Hematopoietic multipotent progenitor cell treated with erythropoietin and hydrocortisone succinate and interleukin-3 and kit ligand, for 17 days (in vitro differentiated cells): ENCODE results near the gene CX3CR1.
"Not testable (repeated sequence)": the region's sequence is repeated elsewhere in the genome, so short reads cannot be mapped to it uniquely, and the experiment has no call there.

ENCODE experiments used
- DNase-seq: peaks from one replicate; pipeline ENCODE4 v3.0.0-alpha.2; 2015; ENCODE audit warnings: low spot score

Gene CX3CR1, protein sequence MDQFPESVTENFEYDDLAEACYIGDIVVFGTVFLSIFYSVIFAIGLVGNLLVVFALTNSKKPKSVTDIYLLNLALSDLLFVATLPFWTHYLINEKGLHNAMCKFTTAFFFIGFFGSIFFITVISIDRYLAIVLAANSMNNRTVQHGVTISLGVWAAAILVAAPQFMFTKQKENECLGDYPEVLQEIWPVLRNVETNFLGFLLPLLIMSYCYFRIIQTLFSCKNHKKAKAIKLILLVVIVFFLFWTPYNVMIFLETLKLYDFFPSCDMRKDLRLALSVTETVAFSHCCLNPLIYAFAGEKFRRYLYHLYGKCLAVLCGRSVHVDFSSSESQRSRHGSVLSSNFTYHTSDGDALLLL

DNA sequence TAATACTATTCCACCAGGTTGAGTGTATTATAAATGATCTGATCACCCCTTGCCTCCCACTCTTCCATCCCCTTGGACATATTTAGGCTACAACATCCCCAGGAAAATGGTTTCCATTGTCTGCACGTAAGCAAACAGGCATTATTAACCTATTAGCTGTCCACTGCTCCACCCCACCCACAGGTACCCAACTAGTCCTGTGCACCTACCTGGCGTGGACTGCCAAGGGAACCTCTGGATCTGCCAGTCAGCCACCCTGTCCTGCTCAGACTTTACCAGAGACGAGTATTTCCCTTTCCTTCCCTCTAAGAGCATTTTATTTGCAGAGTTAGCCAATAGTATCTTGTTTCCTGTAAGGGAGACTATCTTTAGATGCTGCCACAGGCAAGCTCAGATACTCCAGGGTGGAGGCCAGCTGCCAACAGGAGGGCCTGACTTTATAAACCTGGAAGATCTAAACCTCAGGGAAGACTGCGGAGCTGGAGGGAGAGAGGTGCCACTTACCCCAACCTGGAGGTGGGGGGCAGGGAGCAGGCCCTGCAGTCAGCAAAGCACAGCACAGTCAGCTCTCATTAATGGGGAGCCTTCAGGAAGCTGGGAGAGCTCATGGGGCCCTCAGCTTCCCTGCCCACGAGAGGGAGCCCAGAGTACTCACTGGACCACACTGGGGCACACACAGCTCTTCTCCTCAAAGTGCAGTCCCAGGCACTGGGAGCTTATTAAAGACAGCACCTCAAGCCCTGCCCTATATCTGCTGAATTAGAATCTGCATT, at the start of gene CX3CR1:
CX3CR1 (minus strand) TSS at position 292 of the 773 bp plus-strand sequence. CDS start 13,527 bp downstream, outside the sequence.
- no peak for DNase-seq

DNA sequence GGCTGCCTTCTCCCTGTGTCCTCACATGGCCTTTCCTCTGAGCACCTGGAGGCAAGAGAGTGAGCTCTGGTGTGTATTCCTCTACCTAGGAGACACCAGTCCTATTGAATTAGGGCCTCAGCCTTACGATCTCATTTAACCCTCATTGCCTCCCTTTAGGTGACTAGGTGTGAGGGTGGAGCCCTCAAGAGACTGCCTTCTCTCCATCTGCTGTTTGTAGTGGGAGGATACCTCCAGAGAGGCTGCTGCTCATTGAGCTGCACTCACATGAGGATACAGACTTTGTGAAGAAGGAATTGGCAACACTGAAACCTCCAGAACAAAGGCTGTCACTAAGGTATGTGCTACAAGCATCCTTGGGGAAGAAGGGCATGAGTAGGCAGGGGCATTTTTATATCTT, 49.7 kb upstream of the CX3CR1 start, which contains the start of gene CCR8:
CCR8 (plus strand) TSS at position 217 of the 400 bp plus-strand sequence. CDS start 2,623 bp downstream, outside the sequence.
- no peak for DNase-seq

DNA sequence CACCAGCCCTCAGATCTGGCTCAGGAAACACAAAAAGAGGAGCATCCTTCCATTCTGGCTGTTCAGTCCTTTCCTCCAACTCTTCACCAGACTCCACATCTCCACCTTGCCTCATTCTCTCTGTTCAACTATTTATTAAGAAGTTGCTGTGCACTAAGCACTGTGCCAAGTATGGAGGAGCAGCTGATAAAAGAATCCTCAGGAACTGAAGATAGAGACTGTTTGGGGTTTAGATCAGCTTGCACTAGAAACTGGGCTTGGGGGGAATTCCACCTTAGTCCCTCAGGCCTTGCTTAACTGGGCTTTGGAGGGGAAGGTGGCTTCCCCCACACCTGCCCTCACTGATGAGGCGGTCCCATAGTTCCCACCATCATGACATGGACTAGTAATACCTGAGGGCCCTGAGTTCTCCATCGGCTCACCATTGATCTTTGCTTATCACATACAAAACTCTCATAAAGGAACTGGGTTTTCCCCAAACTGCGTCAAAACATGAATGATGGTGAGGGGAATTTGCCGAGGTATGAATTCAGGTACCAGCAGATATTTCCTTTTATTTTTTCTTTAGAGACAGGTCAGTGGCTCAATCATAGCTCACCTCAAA, 48.0 kb upstream of the CX3CR1 start:
- no peak for DNase-seq

DNA sequence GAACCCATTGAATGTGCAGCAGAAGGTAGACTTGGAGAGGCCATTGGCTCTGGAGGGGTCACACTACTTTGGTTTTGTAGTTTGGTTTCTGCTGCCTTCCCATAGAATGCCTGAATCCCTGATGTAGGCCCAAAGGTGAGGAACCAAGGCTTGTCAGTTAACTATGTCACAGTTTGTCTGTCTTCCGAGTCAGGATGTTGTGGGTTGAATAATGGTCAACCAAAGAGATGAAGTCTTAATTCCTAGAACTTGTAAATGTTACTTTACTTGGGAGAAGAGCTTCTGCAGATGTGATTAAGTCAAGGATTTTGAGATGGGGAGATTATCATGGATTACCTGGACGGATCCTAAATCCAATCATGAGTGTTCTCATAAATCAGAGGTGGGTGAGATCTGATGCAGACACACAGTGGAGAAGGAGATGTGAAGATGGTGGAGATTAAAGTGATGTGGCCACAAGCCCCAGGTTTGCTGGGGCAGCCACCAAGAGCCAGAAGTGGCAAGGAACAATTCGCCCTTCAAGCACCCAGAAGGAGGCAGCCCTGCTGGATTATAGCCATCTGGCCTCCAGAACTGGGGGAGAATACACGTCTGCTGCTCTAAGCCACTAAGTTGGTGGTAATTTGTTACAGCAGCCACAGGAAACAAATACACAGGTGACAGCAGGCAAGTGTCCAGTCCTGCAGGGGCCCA, 47.4 kb upstream of the CX3CR1 start:
- DNase-seq: no peak

DNA sequence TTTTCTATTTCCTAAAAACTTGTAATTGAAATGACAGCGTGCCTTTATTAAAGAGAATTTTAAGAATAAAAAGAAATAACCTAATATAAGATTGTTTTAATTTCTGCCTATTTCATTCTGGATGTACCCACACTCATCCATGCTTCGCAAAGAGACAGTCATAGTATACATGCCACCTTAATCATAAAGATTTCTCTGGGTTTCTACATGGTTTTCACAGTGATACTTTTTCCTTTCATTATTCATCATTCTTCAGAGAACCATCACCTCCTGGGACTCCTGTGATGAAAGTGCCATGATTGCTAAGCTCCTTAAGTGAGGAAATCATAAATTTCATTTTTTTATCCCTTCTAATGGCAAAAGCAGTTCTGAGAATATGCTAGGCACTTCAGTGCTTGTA, 45.4 kb upstream of the CX3CR1 start:
- no peak for DNase-seq

DNA sequence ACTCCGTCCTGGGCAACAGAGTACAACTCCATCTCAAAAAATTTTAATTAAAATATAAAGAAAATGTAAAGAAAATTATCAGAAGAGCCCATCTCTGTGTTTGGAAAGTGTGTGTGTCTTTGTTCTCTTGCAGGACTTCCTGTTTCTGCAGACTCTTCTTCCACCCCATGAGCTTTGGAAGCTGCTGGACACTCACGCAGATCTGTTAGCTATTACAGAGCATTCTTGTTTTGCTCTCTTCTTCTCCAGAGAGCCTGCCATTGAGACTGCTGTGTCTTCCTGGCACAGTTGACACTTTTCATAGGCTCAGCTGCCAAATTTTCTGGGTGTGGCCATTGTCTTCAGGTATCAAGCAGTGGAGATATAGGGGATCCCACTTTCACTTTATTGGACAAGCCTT, 43.7 kb upstream of the CX3CR1 start:
- DNase-seq: no peak

DNA sequence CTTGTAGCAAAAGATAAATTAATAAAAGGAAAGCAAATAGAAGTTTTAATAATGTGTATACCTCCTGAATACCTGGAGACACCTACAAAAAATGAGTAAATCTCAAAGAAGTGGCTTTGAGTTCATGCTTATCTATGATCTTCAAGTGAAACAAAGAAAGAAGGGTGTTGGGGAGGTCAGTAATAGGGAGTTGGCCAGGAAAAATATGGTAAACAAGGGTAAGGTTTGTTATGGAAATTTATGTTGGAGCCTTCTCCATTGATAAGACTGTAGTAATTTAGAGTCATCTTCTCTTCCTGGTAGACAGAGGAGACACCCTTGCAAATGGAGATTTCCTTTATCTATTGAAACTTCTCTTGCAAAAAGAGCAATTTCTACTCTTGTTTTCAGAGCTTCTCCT, 43.1 kb upstream of the CX3CR1 start:
- no peak for DNase-seq

DNA sequence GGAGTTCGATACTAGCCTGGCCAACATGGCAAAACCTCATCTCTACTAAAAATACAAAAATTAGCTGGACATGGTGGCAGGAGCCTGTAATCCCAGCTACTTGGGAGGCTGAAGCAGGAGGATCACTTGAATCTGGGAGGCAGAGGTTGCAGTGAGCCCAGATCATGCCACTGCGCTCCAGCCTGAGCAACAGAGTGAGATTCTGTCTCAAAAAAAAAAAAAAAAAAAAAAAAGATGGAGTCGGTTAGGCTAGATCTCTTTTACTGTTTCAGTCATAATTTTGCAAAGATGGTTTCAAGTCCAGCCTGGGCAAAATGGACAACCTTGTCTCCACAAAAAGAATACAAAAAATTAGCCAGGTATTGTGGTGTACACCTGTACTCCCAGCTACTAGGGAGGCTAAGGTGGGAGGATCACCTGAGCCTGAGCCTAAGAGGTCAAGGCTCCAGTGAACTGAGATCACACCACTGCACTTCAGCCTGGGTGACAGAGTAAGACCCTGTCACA, 42.4 kb upstream of the CX3CR1 start:
- DNase-seq: not testable (repeated sequence)

DNA sequence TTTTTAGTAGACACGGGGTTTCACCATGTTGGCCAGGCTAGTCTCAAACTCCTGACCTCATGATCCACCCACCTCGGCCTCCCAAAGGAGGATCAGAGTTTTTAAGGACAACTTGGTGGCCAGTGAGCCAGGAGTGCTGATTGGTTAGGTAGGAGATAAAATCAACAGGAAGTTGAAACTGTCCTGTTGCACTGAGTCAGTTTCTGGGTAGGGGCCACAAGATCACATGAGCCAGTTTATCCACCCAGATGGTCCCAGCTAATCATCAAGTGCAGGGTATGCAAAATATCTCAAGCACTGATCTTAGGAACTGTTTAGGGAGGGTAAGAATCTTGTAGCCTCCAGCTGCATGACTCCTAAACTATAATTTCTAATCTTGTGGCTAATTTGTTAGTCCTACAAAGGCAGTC, 41.7 kb upstream of the CX3CR1 start:
- DNase-seq: not testable (repeated sequence)

DNA sequence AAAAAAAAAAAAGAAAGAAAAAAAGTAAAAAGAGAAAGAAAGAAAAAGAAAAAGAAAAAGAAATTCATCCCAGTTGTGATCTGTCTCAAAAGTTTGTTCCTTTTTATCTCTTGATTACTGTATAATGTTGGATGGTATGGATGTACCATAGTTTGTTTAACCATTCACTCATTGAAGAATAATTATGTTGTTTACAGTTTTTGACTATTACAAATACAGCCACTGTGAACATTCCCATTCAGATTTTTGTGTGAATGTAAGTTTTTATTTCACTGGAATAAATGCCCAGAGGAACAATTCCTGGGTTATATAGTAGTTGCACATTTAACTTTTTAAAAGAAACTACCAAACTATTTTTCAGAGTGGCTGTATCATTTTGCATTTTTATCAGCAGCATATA, 39.4 kb upstream of the CX3CR1 start:
- DNase-seq: no peak

DNA sequence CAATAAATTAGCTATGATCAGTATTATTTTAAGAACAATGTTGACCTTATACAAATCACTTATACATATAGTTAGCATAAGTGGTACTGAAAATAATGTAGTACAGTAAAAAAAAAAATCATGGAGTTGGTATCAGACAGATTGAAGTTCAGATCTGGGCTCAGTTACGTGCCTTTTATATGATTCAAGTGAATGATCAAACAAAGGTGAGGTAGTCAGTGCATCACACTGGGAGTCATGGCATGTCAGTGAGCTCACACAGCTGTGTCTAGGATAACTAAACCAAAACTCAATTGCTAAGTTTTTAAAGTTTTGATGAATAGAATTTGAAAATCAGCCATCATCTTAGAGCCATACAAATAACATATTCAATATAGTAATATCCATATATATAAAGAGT, 38.5 kb upstream of the CX3CR1 start:
- DNase-seq: no peak

DNA sequence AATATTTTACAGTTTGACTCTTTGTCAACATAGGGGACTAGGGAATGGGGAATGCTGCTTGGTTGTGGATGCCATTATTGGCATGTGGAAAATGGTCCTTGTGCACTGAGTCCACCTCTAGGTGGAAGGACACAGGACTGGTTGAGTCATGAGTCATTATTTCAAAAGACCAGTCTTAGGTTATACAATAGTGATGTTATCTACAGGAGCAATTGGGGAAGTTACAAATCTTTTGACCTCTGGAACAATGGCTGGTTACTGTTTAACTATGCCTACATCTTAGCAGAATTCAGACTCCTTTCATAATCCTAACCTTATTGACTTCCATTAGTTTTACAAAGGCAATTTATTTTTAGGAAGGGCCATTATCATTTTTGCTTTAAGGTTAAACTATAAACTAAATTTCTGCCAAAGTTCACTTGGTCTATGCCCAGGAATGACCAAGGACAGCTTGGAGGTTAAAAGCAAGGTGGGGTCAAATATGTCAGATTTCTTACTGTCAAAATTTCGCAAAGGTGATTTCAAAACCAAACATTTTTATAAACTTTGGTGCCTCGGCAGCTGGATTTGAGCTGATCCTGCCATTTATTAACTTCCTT, 37.8 kb upstream of the CX3CR1 start:
- DNase-seq: no peak

DNA sequence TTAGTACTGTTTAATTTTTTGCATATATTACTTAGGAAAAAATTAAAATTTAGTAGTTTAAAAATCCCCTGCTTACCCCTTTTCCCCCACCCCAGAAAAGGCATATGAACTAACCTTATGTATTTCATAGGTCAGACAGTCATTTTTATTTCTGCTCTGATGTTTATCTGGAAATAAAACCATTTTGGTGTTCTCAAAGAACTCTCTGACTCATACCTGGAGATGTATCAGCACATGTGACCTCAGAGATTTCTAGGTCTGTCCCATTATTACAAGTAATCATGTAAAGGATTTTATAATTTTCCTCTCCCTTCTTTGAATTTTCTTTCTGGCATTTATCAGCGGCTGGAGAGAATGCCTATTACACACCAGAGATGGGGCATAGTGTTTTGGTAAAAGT, 35.6 kb upstream of the CX3CR1 start:
- no peak for DNase-seq

DNA sequence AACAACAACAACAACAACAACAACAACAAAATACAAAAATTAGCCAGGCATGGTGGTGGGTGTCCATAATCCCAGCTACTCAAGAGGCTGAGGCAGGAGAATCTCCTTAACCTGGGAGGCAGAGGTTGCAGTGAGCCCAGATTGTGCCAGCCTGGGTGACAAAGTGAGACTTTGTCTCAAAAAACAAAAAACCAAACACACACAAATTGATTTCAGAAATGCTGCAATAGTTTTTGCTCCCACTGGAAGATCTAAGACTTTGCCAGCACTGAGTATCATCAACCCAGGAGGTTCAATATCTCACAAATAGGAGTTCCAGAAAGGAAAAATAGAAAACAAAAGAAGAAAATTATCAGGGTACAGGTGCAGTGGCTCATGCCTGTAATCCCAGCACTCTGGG, 33.5 kb upstream of the CX3CR1 start:
- DNase-seq: no peak

DNA sequence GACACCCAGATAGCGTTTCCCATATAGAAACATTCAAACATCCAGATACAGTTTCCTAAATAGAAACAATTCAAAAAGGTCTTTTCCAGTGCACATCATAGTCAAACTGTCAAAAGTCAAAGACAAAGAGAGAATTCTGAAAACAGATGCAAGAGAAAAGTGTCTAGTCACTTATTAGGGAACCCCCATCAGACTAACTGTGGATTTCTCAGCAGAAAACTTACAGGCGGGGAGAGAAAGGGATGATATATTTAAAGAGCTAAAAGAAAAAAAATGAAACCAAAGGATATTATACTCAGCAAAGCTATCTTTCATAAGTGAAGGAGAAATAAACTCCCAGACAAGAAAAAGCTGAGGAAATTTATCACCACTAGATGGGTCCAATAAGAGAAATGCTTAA, 22.3 kb upstream of the CX3CR1 start:
- no peak for DNase-seq

DNA sequence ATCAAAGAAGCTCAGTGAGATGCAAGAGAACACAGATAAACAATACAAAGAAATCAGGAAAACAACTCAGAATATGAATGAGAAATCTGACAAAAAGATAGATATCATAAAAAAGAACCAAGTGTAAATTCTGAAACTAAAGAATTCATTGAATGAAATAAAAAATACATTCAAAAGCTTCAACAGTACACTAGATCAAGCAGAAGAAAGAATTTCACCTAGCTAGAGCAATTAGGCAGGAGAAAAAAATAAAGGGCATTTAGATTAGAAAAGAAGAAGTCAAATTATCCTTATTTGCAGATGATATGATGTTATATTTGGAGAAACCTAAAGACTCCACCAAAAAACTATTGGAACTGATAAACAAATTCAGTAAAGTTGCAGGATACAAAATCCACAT, 19.4 kb upstream of the CX3CR1 start:
- DNase-seq: no peak

DNA sequence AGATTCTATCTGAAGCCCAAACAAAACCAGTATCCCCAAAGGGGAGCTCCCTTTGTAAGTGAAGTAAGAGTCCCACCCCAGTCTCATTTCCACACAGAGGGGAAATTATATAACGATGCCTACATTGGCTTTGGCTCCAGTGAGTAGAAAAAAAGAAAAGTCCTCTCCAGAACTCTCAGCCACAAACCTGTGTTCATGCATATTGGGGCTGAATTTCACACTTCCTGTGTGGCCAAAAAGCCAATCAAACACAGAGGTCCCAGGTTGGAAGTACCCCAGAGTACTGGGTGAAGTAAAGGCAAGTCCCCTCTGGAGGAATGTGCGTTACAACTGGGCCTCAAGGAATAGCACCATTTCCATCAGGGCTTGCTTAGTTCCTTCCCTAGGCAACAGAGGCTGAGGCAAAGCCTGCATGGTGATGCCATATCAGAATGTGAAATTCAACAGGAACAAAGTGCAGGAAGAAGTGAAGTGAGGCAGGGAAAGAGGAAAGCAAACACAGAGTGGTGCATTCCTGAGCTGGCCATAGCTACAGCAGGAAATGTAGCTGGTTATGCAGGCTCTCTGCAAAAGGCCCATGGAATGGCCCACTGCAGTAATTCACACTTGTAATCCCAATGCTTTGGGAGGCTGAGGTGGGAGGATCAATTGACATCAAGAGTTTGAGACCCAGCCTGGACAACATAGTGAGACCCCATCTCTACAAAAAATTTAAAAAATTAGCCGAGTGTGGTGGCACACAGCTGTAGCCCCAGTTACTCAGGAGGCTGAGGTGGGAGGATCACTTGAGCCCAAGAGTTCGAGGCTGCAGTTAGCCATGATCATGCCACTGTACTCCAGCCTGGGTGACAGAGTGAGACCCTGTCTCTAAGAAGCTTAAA, 16.6 kb upstream of the CX3CR1 start:
- no peak for DNase-seq

DNA sequence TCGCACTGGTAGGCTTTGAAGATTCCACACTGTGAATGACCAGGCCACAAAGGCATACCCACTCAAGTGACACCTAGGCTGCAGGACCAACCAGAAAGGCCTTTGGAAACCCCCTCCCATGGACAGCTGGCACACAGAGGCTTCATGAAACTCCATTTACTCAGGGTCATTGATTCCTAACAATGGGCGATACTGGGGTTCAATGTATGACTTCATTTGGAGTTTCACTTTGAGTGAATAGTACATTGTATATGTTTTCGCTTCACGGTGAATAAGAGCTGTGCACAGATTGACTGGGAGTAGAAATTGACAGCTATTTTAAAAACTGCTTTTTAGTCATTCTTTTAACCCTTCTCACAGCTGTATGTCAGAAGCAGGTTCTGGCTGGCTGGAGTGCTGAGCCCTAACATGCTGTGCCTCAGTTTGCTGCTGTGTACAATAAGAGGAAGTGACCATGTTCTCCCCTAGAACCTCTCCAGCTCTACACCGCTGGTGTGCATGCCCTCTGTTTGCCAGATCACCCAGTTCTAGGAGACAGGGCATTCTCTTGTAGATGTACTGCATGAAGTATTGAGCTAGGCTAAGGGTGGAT, 15.4 kb upstream of the CX3CR1 start:
- no peak for DNase-seq

DNA sequence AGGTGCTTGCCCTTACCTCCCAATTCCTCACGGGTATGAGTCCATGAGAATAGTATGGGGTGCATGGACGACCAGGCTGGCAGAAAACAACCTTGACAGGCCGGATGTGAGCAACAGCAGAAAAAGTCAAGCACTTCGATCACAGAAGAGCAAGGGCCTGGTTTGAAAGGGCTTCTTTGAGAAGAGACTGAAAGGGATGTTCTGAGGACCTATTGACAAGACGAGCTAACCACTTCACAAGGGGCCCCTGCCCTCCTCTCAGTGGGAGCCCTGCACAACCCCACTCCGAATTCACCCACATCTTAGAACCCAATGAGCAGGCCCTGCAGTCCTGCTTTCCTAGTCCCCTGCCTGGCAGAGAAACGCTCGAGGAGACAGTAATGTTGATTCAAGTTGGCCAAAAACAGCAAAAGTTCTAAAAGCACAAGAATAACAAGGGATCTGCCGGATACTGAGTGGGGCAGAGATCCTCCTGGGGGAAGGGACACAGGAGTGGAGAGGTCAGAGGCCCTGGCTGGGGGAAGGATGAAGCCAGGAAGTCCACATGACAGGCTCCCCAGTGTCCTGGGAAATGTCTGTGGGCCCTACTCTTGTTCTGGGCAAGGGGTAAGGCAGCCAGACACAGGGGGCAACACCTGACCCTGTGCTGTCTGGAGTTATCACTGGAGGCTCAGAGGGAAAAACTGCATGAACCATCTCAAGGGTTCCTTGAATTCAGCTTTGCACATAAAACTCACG, 14.8 kb upstream of the CX3CR1 start:
- no peak for DNase-seq

DNA sequence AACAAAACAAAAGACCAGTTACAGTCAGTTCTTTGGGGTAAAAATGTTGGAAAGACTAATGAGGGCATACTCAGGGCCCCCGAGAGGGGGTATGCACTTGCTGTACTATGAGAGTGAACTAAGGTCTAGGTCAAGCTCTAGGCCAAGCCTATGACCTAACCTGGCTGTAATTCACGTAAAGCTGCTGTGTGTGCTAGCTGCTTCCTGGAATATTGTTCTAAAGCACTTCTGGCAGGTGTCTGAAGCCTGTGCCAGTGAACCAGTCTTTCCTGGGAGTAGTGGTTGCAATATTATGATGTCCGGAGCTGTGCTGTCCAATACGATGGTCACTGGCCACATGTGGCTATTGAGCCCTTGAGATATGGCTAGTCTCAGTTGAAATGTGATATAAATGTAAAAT, 13.1 kb upstream of the CX3CR1 start:
- DNase-seq: no peak
